Measurements from ENCODE around the gene ZNF398. TPM values are rescaled to one million over a fixed set of nuclear protein-coding genes. Genes with fewer than 3 reads are reported as not detected.
A peak's percentile ranks its signal among the peaks of the same experiment; 100 is the strongest.

The ZNF398 gene
- total RNA-seq, 2 experiments from 2014 or later: 11.8 to 14.2 TPM

DNA sequence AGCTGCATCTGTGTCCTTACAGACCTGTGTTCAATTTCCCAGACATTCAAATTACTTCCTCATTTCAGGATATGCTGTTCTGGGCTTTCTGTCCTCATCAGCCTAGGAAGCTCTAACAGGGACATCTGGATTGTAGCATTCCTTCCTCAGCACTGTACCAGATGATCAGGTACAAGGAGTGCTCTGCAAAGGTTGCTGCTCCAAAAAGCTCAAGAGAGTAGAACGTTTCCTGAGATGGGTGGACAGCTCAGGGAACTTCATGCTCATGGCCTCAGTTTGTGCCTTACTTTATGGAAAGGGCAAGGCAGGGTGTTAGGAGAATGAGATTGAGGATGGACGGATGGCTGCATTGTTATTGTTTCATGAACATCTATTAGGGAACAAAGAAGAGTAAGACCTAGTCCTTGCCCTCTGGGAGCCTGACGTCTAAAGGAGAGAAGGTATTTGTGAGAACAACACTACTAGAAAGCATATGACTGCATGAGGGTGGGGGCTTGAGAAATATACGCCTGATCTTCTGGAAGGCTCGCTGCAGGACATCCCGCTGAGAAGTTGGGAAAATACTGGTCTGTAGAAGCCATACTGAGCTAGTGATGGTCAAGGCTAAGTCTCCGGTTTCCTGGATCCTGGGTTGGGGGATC lies 81.7 kb downstream of the ZNF398 start:
- TSS peak; percentile 57 for BruUV-seq (replicated peaks)
- no peak for DNase-seq (ENCODE audit: low spot score)
- no peaks in the 10 kb centered on the region for H3K9me2 ChIP-seq (ENCODE audit: insufficient read depth, low read length)
- H3K4me3 ChIP-seq (ENCODE audit: low read depth, low read length, poor library complexity, severe bottlenecking): no peak overlapping the region
- H3K27ac ChIP-seq (ENCODE audit: low read depth, low read length, poor library complexity, severe bottlenecking): no peak overlapping the region
- TF ChIP-seq EZH2phosphoT487 (IDR thresholded peaks at IDR 0.05; ENCODE audit: borderline replicate concordance, low read depth, low read length): no peak
- TF ChIP-seq, protein P1, sequence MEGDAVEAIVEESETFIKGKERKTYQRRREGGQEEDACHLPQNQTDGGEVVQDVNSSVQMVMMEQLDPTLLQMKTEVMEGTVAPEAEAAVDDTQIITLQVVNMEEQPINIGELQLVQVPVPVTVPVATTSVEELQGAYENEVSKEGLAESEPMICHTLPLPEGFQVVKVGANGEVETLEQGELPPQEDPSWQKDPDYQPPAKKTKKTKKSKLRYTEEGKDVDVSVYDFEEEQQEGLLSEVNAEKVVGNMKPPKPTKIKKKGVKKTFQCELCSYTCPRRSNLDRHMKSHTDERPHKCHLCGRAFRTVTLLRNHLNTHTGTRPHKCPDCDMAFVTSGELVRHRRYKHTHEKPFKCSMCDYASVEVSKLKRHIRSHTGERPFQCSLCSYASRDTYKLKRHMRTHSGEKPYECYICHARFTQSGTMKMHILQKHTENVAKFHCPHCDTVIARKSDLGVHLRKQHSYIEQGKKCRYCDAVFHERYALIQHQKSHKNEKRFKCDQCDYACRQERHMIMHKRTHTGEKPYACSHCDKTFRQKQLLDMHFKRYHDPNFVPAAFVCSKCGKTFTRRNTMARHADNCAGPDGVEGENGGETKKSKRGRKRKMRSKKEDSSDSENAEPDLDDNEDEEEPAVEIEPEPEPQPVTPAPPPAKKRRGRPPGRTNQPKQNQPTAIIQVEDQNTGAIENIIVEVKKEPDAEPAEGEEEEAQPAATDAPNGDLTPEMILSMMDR (conservative IDR thresholded peaks at IDR 0.05; ENCODE audit: low read length): no peak
- ChIA-PET CTCF (ENCODE audit: unreplicated experiment) (no interaction called here), POLR2A (interaction anchor here (0.7 to 1.4 kb wide), 3 partner anchors 33 to 281 kb away, joined by 3 read pairs; partner anchors contain the start of gene ZNF282)
- peaks cover 6% of the 10 kb centered on the region; the same call in 1 of the 2 replicates for H3K36me3 ChIP-seq (ENCODE audit: insufficient read depth, low read length)
- no peak overlapping the region for H2AFZ ChIP-seq (ENCODE audit: low read length)
- H4K20me1 ChIP-seq (ENCODE audit: insufficient read depth, low read length): no peaks in the 10 kb centered on the region
- no peaks in the 10 kb centered on the region for H3K4me1 ChIP-seq (ENCODE audit: insufficient read depth, low read length, poor library complexity, severe bottlenecking)
- no peaks in the 10 kb centered on the region for H3K79me2 ChIP-seq (ENCODE audit: insufficient read depth, low read depth, low read length)
- no peak overlapping the region for H3K4me2 ChIP-seq (ENCODE audit: low read length)
- intact Hi-C loops (cut with micrococcal nuclease; ENCODE audit: unreplicated experiment): no loop called here
- H3K9me3 ChIP-seq (ENCODE audit: low read length): no peaks in the 10 kb centered on the region

- intact Hi-C loops (cut with micrococcal nuclease; ENCODE audit: unreplicated experiment): no loop called here
- Histone ChIP-seq H4K20me1 (ENCODE audit: insufficient read depth, low read length) (no peaks in the 10 kb centered on the region), H3K27ac (ENCODE audit: low read depth, low read length, poor library complexity, severe bottlenecking) (no peak overlapping the region), H2AFZ (ENCODE audit: low read length) (no peak overlapping the region), H3K4me2 (ENCODE audit: low read length) (no peak overlapping the region), H3K4me3 (ENCODE audit: low read depth, low read length, poor library complexity, severe bottlenecking) (no peak overlapping the region), H3K9me2 (ENCODE audit: insufficient read depth, low read length) (no peaks in the 10 kb centered on the region), H3K36me3 (ENCODE audit: insufficient read depth, low read length) (peaks cover 5% of the 10 kb centered on the region; the same call in 1 of the 2 replicates), H3K9me3 (ENCODE audit: low read length) (no peaks in the 10 kb centered on the region), H3K4me1 (ENCODE audit: insufficient read depth, low read length, poor library complexity, severe bottlenecking) (no peaks in the 10 kb centered on the region), H3K79me2 (ENCODE audit: insufficient read depth, low read depth, low read length) (no peaks in the 10 kb centered on the region)
- no TSS peak for BruUV-seq (replicated peaks)
- DNase-seq (ENCODE audit: low spot score): no peak
- TF ChIP-seq, protein P1 (conservative IDR thresholded peaks at IDR 0.05; ENCODE audit: low read length): no peak
- no peak for TF ChIP-seq EZH2phosphoT487 (IDR thresholded peaks at IDR 0.05; ENCODE audit: borderline replicate concordance, low read depth, low read length)
- ChIA-PET POLR2A (interaction anchor here (1.4 kb wide), 1 partner anchor 34 kb away, joined by 3 read pairs; the partner anchor contains the start of gene ZNF282), CTCF (ENCODE audit: unreplicated experiment) (no interaction called here)
These were observed 82.3 kb downstream of the ZNF398 start for GRCh38 chr7:149229526-149229925.

GRCh38 chr7:149232362-149232761 lies 85.1 kb downstream of the ZNF398 start:
- ChIA-PET CTCF (ENCODE audit: unreplicated experiment) (no interaction called here), POLR2A (interaction anchor here (0.6 to 1.8 kb wide), 2 partner anchors 19 to 36 kb away, joined by 4 read pairs; no protein-coding TSS in a partner anchor)
- intact Hi-C loops (cut with micrococcal nuclease; ENCODE audit: unreplicated experiment): no loop called here
- DNase-seq (ENCODE audit: low spot score): no peak
- H3K4me2 ChIP-seq (ENCODE audit: low read length): no peak overlapping the region
- no peak overlapping the region for H3K27ac ChIP-seq (ENCODE audit: low read depth, low read length, poor library complexity, severe bottlenecking)
- H3K36me3 ChIP-seq (ENCODE audit: insufficient read depth, low read length): no peaks in the 10 kb centered on the region
- TF ChIP-seq, protein P1 (conservative IDR thresholded peaks at IDR 0.05; ENCODE audit: low read length): no peak
- no peak for TF ChIP-seq EZH2phosphoT487 (IDR thresholded peaks at IDR 0.05; ENCODE audit: borderline replicate concordance, low read depth, low read length)
- no peak overlapping the region for H3K4me3 ChIP-seq (ENCODE audit: low read depth, low read length, poor library complexity, severe bottlenecking)
- no peak overlapping the region for H2AFZ ChIP-seq (ENCODE audit: low read length)
- H3K4me1 ChIP-seq (ENCODE audit: insufficient read depth, low read length, poor library complexity, severe bottlenecking): no peaks in the 10 kb centered on the region
- no peaks in the 10 kb centered on the region for H3K9me3 ChIP-seq (ENCODE audit: low read length)
- no peaks in the 10 kb centered on the region for H3K9me2 ChIP-seq (ENCODE audit: insufficient read depth, low read length)
- no peaks in the 10 kb centered on the region for H4K20me1 ChIP-seq (ENCODE audit: insufficient read depth, low read length)
- BruUV-seq (replicated peaks): no TSS peak
- H3K79me2 ChIP-seq (ENCODE audit: insufficient read depth, low read depth, low read length): no peaks in the 10 kb centered on the region

All from OCI-LY7 (cell line).